SK-N-SH (cell line): ENCODE data around the gene GOLGA5. TPM values are rescaled to one million over a fixed set of nuclear protein-coding genes. Genes with fewer than 3 reads are reported as not detected.

Experiments used
- CTCF ChIA-PET: fragments of 300-600, 350-600 bp; formaldehyde crosslinking; extraction: SDS; loops from one replicate; lab custom pipeline; 2021; lab: Yijun Ruan, JAX
- POLR2A ChIA-PET: fragments of 350-600 bp; sonication (Branson Sonifier 250); formaldehyde crosslinking; extraction: SDS; loops from one replicate; lab custom pipeline; 2020; ENCODE audit warnings: antibody characterized with exemption, inconsistent platforms; lab: Yijun Ruan, JAX
- DNase-seq: peaks from one replicate; pipeline ENCODE4 v3.0.0; 2012
- H2AFZ ChIP-seq: fragments of 200-600 bp; sonication (generic); 2 replicates; pipeline ENCODE4 v1.8.1; 2016; ENCODE audit warnings: antibody characterized with exemption, mild to moderate bottlenecking, low read depth
- H3F3A ChIP-seq: fragments of 200-600 bp; sonication (generic); replicated peaks from 2 replicates; pipeline ENCODE3; 2016; ENCODE audit warnings: antibody characterized with exemption, mild to moderate bottlenecking; ENCODE audit not compliant: insufficient read depth
- H3K27ac ChIP-seq, 2 experiments: fragments of 200-500 bp in 1 of 2; fragments of 200-600 bp in 1 of 2; sonication (Bioruptor generic) in 1 of 2; sonication (generic), shearing (Covaris generic) in 1 of 2; 2 replicates each; pipeline versions ENCODE4 v1.5.1 to v1.6.1; 2014 to 2016; ENCODE audit warnings: low read depth in 2 of 2, inconsistent platforms in 1 of 2, low read length in 1 of 2, mild to moderate bottlenecking in 1 of 2, mixed read lengths in 1 of 2
- H3K27me3 ChIP-seq: fragments of 200-600 bp; sonication (generic), shearing (Covaris generic); 2 replicates; pipeline ENCODE4 v1.6.1; 2016; ENCODE audit warnings: mixed run types; ENCODE audit not compliant: insufficient read depth
- H3K36me3 ChIP-seq, 2 experiments: fragments of 200-500 bp in 1 of 2; fragments of 200-600 bp in 1 of 2; sonication (Bioruptor generic) in 1 of 2; sonication (generic) in 1 of 2; replicated peaks in 1 of 2; 2 replicates each; pipeline versions ENCODE3 to v1.5.1; 2014 to 2016; ENCODE audit warnings: low read length in 1 of 2, mild to moderate bottlenecking in 1 of 2; ENCODE audit not compliant: insufficient read depth in 2 of 2, control insufficient read depth in 1 of 2
- H3K4me1 ChIP-seq, 2 experiments: fragments of 200-500 bp in 1 of 2; fragments of 200-600 bp in 1 of 2; sonication (Bioruptor generic) in 1 of 2; sonication (generic), shearing (Covaris generic) in 1 of 2; 2 replicates each; pipeline versions ENCODE4 v1.5.1 to v1.6.1; 2014 to 2016; ENCODE audit warnings: low read depth in 1 of 2, low read length in 1 of 2, mixed run types in 1 of 2; ENCODE audit not compliant: insufficient read depth in 2 of 2, control insufficient read depth in 1 of 2
- H3K4me2 ChIP-seq: fragments of 200-600 bp; sonication (generic), shearing (Covaris generic); 2 replicates; pipeline ENCODE4 v1.6.1; 2017; ENCODE audit warnings: mixed run types
- H3K4me3 ChIP-seq, 2 experiments: fragments of 200-500 bp in 1 of 2; fragments of 200-600 bp in 1 of 2; sonication (Bioruptor generic) in 1 of 2; sonication (generic), shearing (Covaris generic) in 1 of 2; 2 replicates each; pipeline versions ENCODE4 v1.5.1 to v1.8.1; 2014 to 2016; ENCODE audit warnings: low read depth in 2 of 2, inconsistent platforms in 1 of 2, low read length in 1 of 2, mild to moderate bottlenecking in 1 of 2, mixed read lengths in 1 of 2, moderate library complexity in 1 of 2
- H3K79me2 ChIP-seq: fragments of 200-600 bp; sonication (generic); 2 replicates; pipeline ENCODE4 v1.8.1; 2017; ENCODE audit warnings: mild to moderate bottlenecking; ENCODE audit not compliant: insufficient read depth
- H3K9ac ChIP-seq: fragments of 200-600 bp; sonication (generic); 2 replicates; pipeline ENCODE4 v1.6.1; 2017; ENCODE audit warnings: mixed run types
- H3K9me2 ChIP-seq: fragments of 200-600 bp; sonication (generic); 2 replicates; pipeline ENCODE4 v1.6.1; 2017; ENCODE audit warnings: mixed run types
- H3K9me3 ChIP-seq: fragments of 200-600 bp; sonication (generic); 2 replicates; pipeline ENCODE4 v1.6.1; 2017; ENCODE audit warnings: mixed run types, mild to moderate bottlenecking, moderate library complexity
- H4K20me1 ChIP-seq: fragments of 200-600 bp; sonication (generic); 2 replicates; pipeline ENCODE4 v1.6.1; 2017; ENCODE audit warnings: mild to moderate bottlenecking, mixed run types; ENCODE audit not compliant: insufficient read depth
- CHD2 ChIP-seq: fragments of 150-350 bp; IDR thresholded peaks from 2 replicates; pipeline ENCODE4 v1.6.1; 2018; ENCODE audit warnings: low read length; ENCODE audit not compliant: partially characterized antibody
- EP300 ChIP-seq, 2 experiments: IDR thresholded peaks; 2 replicates each; pipeline versions ENCODE4 v1.4.0 to v1.6.1; 2012; ENCODE audit warnings: borderline replicate concordance in 1 of 2, low read depth in 1 of 2, low read length in 1 of 2
- FOXJ3 ChIP-seq: sonication (generic); formaldehyde crosslinking; IDR thresholded peaks from 2 replicates; pipeline ENCODE4 v1.5.1; 2020; ENCODE audit warnings: mild to moderate bottlenecking, missing genetic modification reagents
- GABPA ChIP-seq: IDR thresholded peaks from 2 replicates; pipeline ENCODE4 v1.4.0; 2012; ENCODE audit warnings: low read depth, mild to moderate bottlenecking
- IRF3 ChIP-seq: fragments of 150-350 bp; IDR thresholded peaks from 2 replicates; pipeline ENCODE4 v1.6.1; 2016; ENCODE audit warnings: mild to moderate bottlenecking, low read depth, low read length
- MEF2A ChIP-seq: IDR thresholded peaks from 2 replicates; pipeline ENCODE4 v1.4.0; 2012; ENCODE audit warnings: low read depth, borderline replicate concordance
- MXI1 ChIP-seq: IDR thresholded peaks from 2 replicates; pipeline ENCODE4 v1.6.1; 2012; ENCODE audit warnings: mild to moderate bottlenecking, low read depth, low read length, improper control_type of control experiment
- NRF1 ChIP-seq: IDR thresholded peaks from 2 replicates; pipeline ENCODE4 v1.6.1; 2012; ENCODE audit warnings: low read depth, mild to moderate bottlenecking, low read length
- PBX3 ChIP-seq: IDR thresholded peaks from 2 replicates; pipeline ENCODE4; 2012
- RAD21 ChIP-seq: IDR thresholded peaks from 2 replicates; pipeline ENCODE4 v1.6.1; 2012; ENCODE audit warnings: mild to moderate bottlenecking, low read length
- TAF1 ChIP-seq: IDR thresholded peaks from 2 replicates; pipeline ENCODE4 v1.6.1; 2012; ENCODE audit warnings: low read depth, mild to moderate bottlenecking, low read length, moderate library complexity, borderline replicate concordance
- TCF12 ChIP-seq: IDR thresholded peaks from 2 replicates; pipeline ENCODE4 v1.4.0; 2012
- ZBTB33 ChIP-seq: IDR thresholded peaks from 2 replicates; pipeline ENCODE4 v1.4.0; 2012; ENCODE audit warnings: low read depth, borderline replicate concordance
- WGBS: methylation state at CpG from one replicate; pipeline ENCODE4 v1.1.6; 2017; ENCODE audit warnings: low lambda C conversion rate; 5-methylcytosine and 5-hydroxymethylcytosine counted together
- polyA plus RNA-seq, 3 experiments: library from polyadenylated mRNA; depleted of rRNA; stranded (reverse); fragments of >200 nt; gene quantifications; 2 replicates each; pipeline ENCODE4 v1.2.3, GENCODE V29; 2012

Gene GOLGA5
- polyA plus RNA-seq, 1 of the 3 experiments (the other 2 are of a cell fraction) = 25.6 TPM

- TF ChIP-seq CHD2 = no peak
- TF ChIP-seq GABPA = no peak
These were observed 43.1 kb upstream of the GOLGA5 start (continued) for GRCh38 chr14:92750994-92751400.

- Histone ChIP-seq H3K4me3 (no peak overlapping the region), H3K4me1 (peaks cover 0 to 6% of the 10 kb centered on the region in 2 experiments; a peak in 1 of 4 replicates), H3K4me2 (no peak overlapping the region), H3K27ac (no peak overlapping the region), H3K27me3 (no peaks in the 10 kb centered on the region), H3K9me3 (no peaks in the 10 kb centered on the region), H3F3A (peaks cover 3% of the 10 kb centered on the region), H3K9me2 (no peaks in the 10 kb centered on the region), H3K79me2 (peaks cover 14% of the 10 kb centered on the region; the same call in 1 of the 2 replicates), H3K9ac (no peak overlapping the region), H2AFZ (no peak overlapping the region), H3K36me3 (no peaks in the 10 kb centered on the region), H4K20me1 (no peaks in the 10 kb centered on the region)
- ChIA-PET POLR2A (no interaction called here), CTCF (interaction anchor here (2.0 kb wide), 1 partner anchor 65 kb away, joined by 11 read pairs; no protein-coding TSS in a partner anchor)
- TF ChIP-seq MEF2A (no peak), PBX3 (no peak), RAD21 (no peak), NRF1 (no peak), ZBTB33 (no peak), EP300 (IDR thresholded peaks at IDR 0.05; ENCODE audit: borderline replicate concordance in 1 of 2, low read depth in 1 of 2, low read length in 1 of 2) (no peak), IRF3 (no peak), FOXJ3 (no peak), MXI1 (no peak), TAF1 (no peak), TCF12 (no peak)
- 50% methylated on average over 4 of the region's 4 CpGs for WGBS
- no peak for DNase-seq
These were observed 42.3 kb upstream of the GOLGA5 start for GRCh38 chr14:92751819-92752218.
